AG09309 (cell line): Measurements from ENCODE around the gene C15orf39.

Source experiments
- DNase-seq: peaks from one replicate; pipeline ENCODE4 v3.0.0-alpha.2; 2010; ENCODE audit warnings: low read depth
- H3K4me3 ChIP-seq: 2 replicates; pipeline ENCODE4 v1.5.1; 2011; ENCODE audit warnings: mild to moderate bottlenecking, low read depth, low read length, moderate library complexity; ENCODE audit not compliant: control insufficient read depth
- CTCF ChIP-seq: IDR thresholded peaks from 2 replicates; pipeline ENCODE4 v1.5.1; 2011; ENCODE audit warnings: mild to moderate bottlenecking, low read depth, low read length, inconsistent platforms; ENCODE audit not compliant: insufficient read depth, control insufficient read depth; ENCODE audit errors: missing control alignments

The C15orf39 gene

GRCh38 chr15:75193976-75194375, 7.7 kb upstream of the C15orf39 start:
- H3K4me3 ChIP-seq: no peak overlapping the region
- no peak for TF ChIP-seq CTCF
- no peak for DNase-seq

- no peak for DNase-seq
These were observed 7.3 kb upstream of the C15orf39 start for GRCh38 chr15:75194397-75194796.

GRCh38 chr15:75195122-75195765, 6.4 kb upstream of the C15orf39 start:
- TF ChIP-seq CTCF: no peak

More at GRCh38 chr15:75194397-75194796, 7.3 kb upstream of the C15orf39 start:
- no peak overlapping the region for H3K4me3 ChIP-seq
- no peak for TF ChIP-seq CTCF

GRCh38 chr15:75195766-75196241, 5.9 kb upstream of the C15orf39 start:
- TF ChIP-seq CTCF: no peak
- DNase-seq: no peak
- H3K4me3 ChIP-seq: no peak overlapping the region

More at GRCh38 chr15:75195122-75195765, 6.4 kb upstream of the C15orf39 start:
- no peak overlapping the region for H3K4me3 ChIP-seq
- DNase-seq: no peak

- H3K4me3 ChIP-seq: no peak overlapping the region
- no peak for TF ChIP-seq CTCF
- no peak for DNase-seq
These were observed 4.5 kb upstream of the C15orf39 start for GRCh38 chr15:75197062-75197630.

GRCh38 chr15:75198560-75199356, 2.9 kb upstream of the C15orf39 start:
- no peak overlapping the region for H3K4me3 ChIP-seq
- DNase-seq: no peak
- TF ChIP-seq CTCF: no peak
